Common myeloid progenitor, CD34-positive (primary cell): Measurements from ENCODE around the gene DGCR6L. TPM values are rescaled to one million over a fixed set of nuclear protein-coding genes. Genes with fewer than 3 reads are reported as not detected.
A peak's percentile ranks its signal among the peaks of the same experiment; 100 is the strongest.
"Not testable (repeated sequence)": the region's sequence is repeated elsewhere in the genome, so short reads cannot be mapped to it uniquely, and the experiment has no call there.

Source experiments
- CTCF ChIA-PET: fragments of 350-600 bp; sonication (Branson Sonifier 250); formaldehyde crosslinking; loops from one replicate; lab custom pipeline; 2021; ENCODE audit warnings: antibody characterized with exemption; lab: Charles Lee
- POLR2A ChIA-PET: fragments of 350-600 bp; sonication (Branson Sonifier 250); formaldehyde crosslinking; loops from one replicate; lab custom pipeline; 2021; ENCODE audit warnings: antibody characterized with exemption; lab: Charles Lee
- DNase-seq, 3 donors: peaks; one replicate each; pipeline versions ENCODE4 v3.0.0 to v3.0.0-alpha.2; 2013
- H3K27ac ChIP-seq, 2 experiments: 1 replicate in 1 of 2; 2 replicates in 1 of 2; pipeline ENCODE4 v1.7.0; 2013; ENCODE audit warnings: inconsistent platforms in 2 of 2, low read length in 2 of 2, mild to moderate bottlenecking in 2 of 2, low read depth in 1 of 2, moderate library complexity in 1 of 2; ENCODE audit not compliant: severe bottlenecking in 2 of 2, insufficient read depth in 1 of 2, poor library complexity in 1 of 2
- H3K27me3 ChIP-seq, 5 experiments: replicated peaks in 2 of 5; 1 replicate in 3 of 5; 2 replicates in 2 of 5; pipeline versions ENCODE4 v1.6.1 to v1.7.0; 2013; ENCODE audit warnings: low read length in 4 of 5, mild to moderate bottlenecking in 2 of 5, moderate library complexity in 2 of 5, inconsistent platforms in 1 of 5; ENCODE audit not compliant: insufficient read depth in 5 of 5, control insufficient read depth in 4 of 5
- H3K36me3 ChIP-seq, 4 experiments: 1 replicate in 2 of 4; 2 replicates in 2 of 4; pipeline versions ENCODE4 v1.6.1 to v1.7.0; 2013; ENCODE audit warnings: low read length in 3 of 4, control low read depth in 1 of 4, mild to moderate bottlenecking in 1 of 4; ENCODE audit not compliant: control insufficient read depth in 4 of 4, insufficient read depth in 4 of 4
- H3K4me1 ChIP-seq, 4 experiments: 1 replicate in 3 of 4; 2 replicates in 1 of 4; pipeline versions ENCODE4 v1.6.1 to v1.7.1; 2013; ENCODE audit warnings: low read length in 3 of 4, mild to moderate bottlenecking in 3 of 4, control low read depth in 1 of 4, inconsistent platforms in 1 of 4, moderate library complexity in 1 of 4; ENCODE audit not compliant: control insufficient read depth in 4 of 4, insufficient read depth in 4 of 4; ENCODE audit errors: control extremely low read depth in 1 of 4
- H3K4me3 ChIP-seq, 7 experiments: 1 replicate in 4 of 7; 2 replicates in 3 of 7; pipeline versions ENCODE4 v1.5.1 to v1.7.0; 2013; ENCODE audit warnings: mild to moderate bottlenecking in 7 of 7, low read length in 6 of 7, moderate library complexity in 6 of 7, inconsistent platforms in 2 of 7, low read depth in 2 of 7, control low read depth in 1 of 7; ENCODE audit not compliant: insufficient read depth in 4 of 7, control insufficient read depth in 1 of 7; ENCODE audit errors: extremely low read depth in 1 of 7
- H3K9me3 ChIP-seq, 5 experiments: 1 replicate in 4 of 5; 2 replicates in 1 of 5; pipeline versions ENCODE4 v1.6.1 to v1.7.1; 2013; ENCODE audit warnings: low read length in 4 of 5, mild to moderate bottlenecking in 2 of 5, inconsistent platforms in 1 of 5, low read depth in 1 of 5, moderate library complexity in 1 of 5; ENCODE audit not compliant: control insufficient read depth in 4 of 5, insufficient read depth in 2 of 5; ENCODE audit errors: control extremely low read depth in 1 of 5
- WGBS: methylation state at CpG from one replicate; pipeline ENCODE4 v1.1.5; 2013; ENCODE audit not compliant: insufficient coverage; 5-methylcytosine and 5-hydroxymethylcytosine counted together
- polyA plus RNA-seq: library from polyadenylated mRNA; unstranded; fragments of 120-200 nt; gene quantifications from one replicate; pipeline ENCODE4 v1.2.1, GENCODE V29; 2013

DGCR6L gene
- polyA plus RNA-seq: 36.0 TPM

GRCh38 chr22:20319745-20320658 lies at the start of gene DGCR6L:
TSS of gene DGCR6L (minus strand) at chr22:20320060. CDS start at chr22:20319988, 72 bp downstream.
- Histone ChIP-seq H3K4me3 (peak within 1 kb of the TSS; percentile 66 to 89 (median 80)), H3K27ac (peak within 1 kb of the TSS in 1 of 2 experiments; percentile 86), H3K9me3 (no peaks in the 10 kb centered on the region), H3K36me3 (peaks cover 0 to 3% (median 0%) of the 10 kb centered on the region in 4 experiments), H3K4me1 (peaks cover 0 to 32% (median 26%) of the 10 kb centered on the region in 4 experiments), H3K27me3 (no peaks in the 10 kb centered on the region)
- CTCF ChIA-PET: interaction anchor here (0.9 to 1.1 kb wide), 2 partner anchors 25 to 73 kb away, joined by 3 read pairs; no protein-coding TSS in a partner anchor
- under 1% methylated on average over 88 of the region's 98 CpGs for WGBS
- POLR2A ChIA-PET: no interaction called here
- DNase-seq: peak; percentile 96 to 98 (median 98)

- H3K27ac ChIP-seq, H3K36me3 ChIP-seq, H3K4me3 ChIP-seq, H3K27me3 ChIP-seq, CTCF ChIA-PET, H3K4me1 ChIP-seq, H3K9me3 ChIP-seq, POLR2A ChIA-PET, DNase-seq: not testable (repeated sequence)
- WGBS: 100% methylated on average over 4 of the region's 9 CpGs
Observed at GRCh38 chr22:20368875-20369274, 49.0 kb upstream of the DGCR6L start.

- WGBS: 92% methylated on average over 6 of the region's 9 CpGs
- CTCF ChIA-PET: not testable (repeated sequence)
Observed at GRCh38 chr22:20366841-20367240, 47.0 kb upstream of the DGCR6L start.

GRCh38 chr22:20364335-20365260 lies 44.7 kb upstream of the DGCR6L start:
- H3K27me3 ChIP-seq, H3K9me3 ChIP-seq, H3K4me3 ChIP-seq, H3K27ac ChIP-seq, POLR2A ChIA-PET, H3K36me3 ChIP-seq, CTCF ChIA-PET, H3K4me1 ChIP-seq: not testable (repeated sequence)
- peak in 2 of 3 donors; percentile 11 for DNase-seq
- no CpG with 5 or more reads among the region's 11 CpGs for WGBS

More at GRCh38 chr22:20366841-20367240, 47.0 kb upstream of the DGCR6L start:
- H3K36me3 ChIP-seq, DNase-seq, H3K9me3 ChIP-seq, POLR2A ChIA-PET, H3K4me1 ChIP-seq, H3K27ac ChIP-seq, H3K4me3 ChIP-seq, H3K27me3 ChIP-seq: not testable (repeated sequence)

GRCh38 chr22:20362403-20362802 lies 42.5 kb upstream of the DGCR6L start:
- H3K4me3 ChIP-seq, H3K4me1 ChIP-seq, H3K27ac ChIP-seq, CTCF ChIA-PET, H3K9me3 ChIP-seq, H3K27me3 ChIP-seq, DNase-seq, H3K36me3 ChIP-seq, POLR2A ChIA-PET: not testable (repeated sequence)
- WGBS: 100% methylated on average over 5 of the region's 10 CpGs

- POLR2A ChIA-PET, H3K27me3 ChIP-seq, CTCF ChIA-PET, H3K27ac ChIP-seq, H3K36me3 ChIP-seq, H3K4me3 ChIP-seq, DNase-seq, H3K9me3 ChIP-seq, H3K4me1 ChIP-seq: not testable (repeated sequence)
- 95% methylated on average over 42 of the region's 54 CpGs for WGBS
Observed at GRCh38 chr22:20361752-20362229, 41.9 kb upstream of the DGCR6L start.
